BJ (cell line): ENCODE data around the gene SNRK. TPM values are rescaled to one million over a fixed set of nuclear protein-coding genes. Genes with fewer than 3 reads are reported as not detected.

Source experiments
- CTCF ChIA-PET: fragments of 350-600 bp; formaldehyde crosslinking; extraction: SDS; loops from one replicate; lab custom pipeline; 2021; ENCODE audit warnings: antibody characterized with exemption, inconsistent platforms; lab: Yijun Ruan, JAX
- POLR2A ChIA-PET: fragments of 300-600 bp; sonication (Branson Sonifier 250); formaldehyde crosslinking; extraction: SDS; loops from one replicate; lab custom pipeline; 2021; ENCODE audit warnings: antibody characterized with exemption; lab: Charles Lee
- DNase-seq: peaks from one replicate; pipeline ENCODE4 v3.0.0-alpha.2; 2011; ENCODE audit warnings: low read depth
- H3K27me3 ChIP-seq: 2 replicates; pipeline ENCODE4 v1.6.0; 2011; ENCODE audit warnings: low read length; ENCODE audit not compliant: control insufficient read depth, insufficient read depth
- H3K36me3 ChIP-seq: 2 replicates; pipeline ENCODE4 v1.5.1; 2011; ENCODE audit warnings: low read length; ENCODE audit not compliant: control insufficient read depth, insufficient read depth
- H3K4me3 ChIP-seq: 2 replicates; pipeline ENCODE4 v1.5.1; 2011; ENCODE audit warnings: low read depth, mild to moderate bottlenecking, control low read depth, low read length
- CTCF ChIP-seq: IDR thresholded peaks from 2 replicates; pipeline ENCODE4 v1.5.1; 2011; ENCODE audit warnings: low read depth, mild to moderate bottlenecking, control low read depth, inconsistent platforms, low read length, moderate library complexity; ENCODE audit not compliant: insufficient read depth
- polyA plus RNA-seq: library from polyadenylated mRNA; depleted of rRNA; stranded (reverse); fragments of >200 nt; gene quantifications from 2 replicates; pipeline ENCODE4 v1.2.3, GENCODE V29; 2011

The SNRK gene
- polyA plus RNA-seq, 1 experiment: 11.5 TPM

- peaks cover 21% of the 10 kb centered on the region for H3K36me3 ChIP-seq
- H3K4me3 ChIP-seq: no peak overlapping the region
- ChIA-PET POLR2A (no interaction called here), CTCF (no interaction called here)
- H3K27me3 ChIP-seq: no peaks in the 10 kb centered on the region
- TF ChIP-seq CTCF: no peak
- DNase-seq: no peak
These were observed 58.2 kb downstream of the SNRK start for GRCh38 chr3:43344520-43344919.

GRCh38 chr3:43345246-43345645, 58.9 kb downstream of the SNRK start:
- ChIA-PET POLR2A (no interaction called here), CTCF (no interaction called here)
- no peaks in the 10 kb centered on the region for H3K27me3 ChIP-seq
- no peak for TF ChIP-seq CTCF
- no peak overlapping the region for H3K4me3 ChIP-seq
- DNase-seq: no peak
- H3K36me3 ChIP-seq: peaks cover 20% of the 10 kb centered on the region

- Histone ChIP-seq H3K4me3 (no peak overlapping the region), H3K27me3 (no peaks in the 10 kb centered on the region), H3K36me3 (peaks cover 15% of the 10 kb centered on the region)
- ChIA-PET CTCF (interaction anchor here (0.7 to 1.0 kb wide), 2 partner anchors 12 to 34 kb away, joined by 3 to 6 read pairs; no protein-coding TSS in a partner anchor), POLR2A (no interaction called here)
- DNase-seq: no peak
- no peak for TF ChIP-seq CTCF
These were observed 59.5 kb downstream of the SNRK start for GRCh38 chr3:43345877-43346276.

- CTCF ChIA-PET: no interaction called here
- no peak overlapping the region for H3K4me3 ChIP-seq
- no peak for TF ChIP-seq CTCF
- POLR2A ChIA-PET: no interaction called here
- peaks cover 15% of the 10 kb centered on the region for H3K36me3 ChIP-seq
- H3K27me3 ChIP-seq: no peaks in the 10 kb centered on the region
- no peak for DNase-seq
These were observed 60.8 kb downstream of the SNRK start for GRCh38 chr3:43346978-43347749.

GRCh38 chr3:43347774-43348173, 61.4 kb downstream of the SNRK start:
- Histone ChIP-seq H3K27me3 (no peaks in the 10 kb centered on the region), H3K36me3 (peaks cover 14% of the 10 kb centered on the region), H3K4me3 (no peak overlapping the region)
- no peak for DNase-seq
- no peak for TF ChIP-seq CTCF
- ChIA-PET POLR2A (no interaction called here), CTCF (no interaction called here)
